Activated CD8-positive, alpha-beta memory T cell treated with anti-CD3 and anti-CD28 coated beads, Interleukin-2, amount 50 U/mL, for 4 hours (primary cell): ENCODE measurements around the gene GCNT2.
"Not testable (repeated sequence)": the region's sequence is repeated elsewhere in the genome, so short reads cannot be mapped to it uniquely, and the experiment has no call there.

Source experiments
- DNase-seq: peaks from one replicate; pipeline ENCODE4 v3.0.0-alpha.2; 2020

The GCNT2 gene

DNA sequence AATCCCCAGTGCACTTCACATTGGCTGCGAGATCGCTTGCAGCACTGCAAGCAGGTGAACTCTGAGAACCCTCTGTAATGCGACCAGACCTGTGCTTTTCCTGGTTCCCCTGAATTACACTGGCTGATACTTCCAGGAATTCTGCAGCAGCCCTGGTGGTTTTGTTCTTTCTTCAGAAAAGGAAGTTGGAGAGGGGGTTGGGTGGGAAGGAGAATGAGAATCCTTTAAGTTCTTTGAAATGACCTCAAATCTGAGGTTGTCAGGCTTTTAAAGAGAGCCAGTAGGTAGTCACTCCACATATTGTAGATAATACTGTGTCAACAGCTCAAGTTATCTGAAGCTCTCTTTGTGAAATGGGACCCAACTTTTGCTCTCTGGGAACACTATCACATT is 62.4 kb downstream of the GCNT2 start:
- DNase-seq = no peak

DNA sequence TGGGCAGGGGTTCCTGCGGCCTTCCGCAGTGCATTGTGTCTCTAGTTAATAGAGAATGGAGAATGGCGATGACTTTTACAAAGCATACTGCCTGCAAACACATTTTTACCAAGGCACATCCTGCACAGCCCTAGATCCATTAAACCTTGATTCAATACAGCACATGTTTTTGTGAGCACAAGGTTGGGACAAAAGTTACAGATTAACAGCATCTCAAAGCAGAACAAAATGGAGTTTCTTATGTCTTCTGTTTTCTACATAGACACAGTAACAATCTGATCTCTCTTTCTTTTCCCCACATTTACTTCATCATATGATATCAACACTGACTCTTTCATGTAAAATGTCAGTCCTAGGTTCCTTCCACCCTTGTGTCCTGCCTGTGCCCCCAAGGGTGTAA is 63.5 kb downstream of the GCNT2 start:
- no peak for DNase-seq

DNA sequence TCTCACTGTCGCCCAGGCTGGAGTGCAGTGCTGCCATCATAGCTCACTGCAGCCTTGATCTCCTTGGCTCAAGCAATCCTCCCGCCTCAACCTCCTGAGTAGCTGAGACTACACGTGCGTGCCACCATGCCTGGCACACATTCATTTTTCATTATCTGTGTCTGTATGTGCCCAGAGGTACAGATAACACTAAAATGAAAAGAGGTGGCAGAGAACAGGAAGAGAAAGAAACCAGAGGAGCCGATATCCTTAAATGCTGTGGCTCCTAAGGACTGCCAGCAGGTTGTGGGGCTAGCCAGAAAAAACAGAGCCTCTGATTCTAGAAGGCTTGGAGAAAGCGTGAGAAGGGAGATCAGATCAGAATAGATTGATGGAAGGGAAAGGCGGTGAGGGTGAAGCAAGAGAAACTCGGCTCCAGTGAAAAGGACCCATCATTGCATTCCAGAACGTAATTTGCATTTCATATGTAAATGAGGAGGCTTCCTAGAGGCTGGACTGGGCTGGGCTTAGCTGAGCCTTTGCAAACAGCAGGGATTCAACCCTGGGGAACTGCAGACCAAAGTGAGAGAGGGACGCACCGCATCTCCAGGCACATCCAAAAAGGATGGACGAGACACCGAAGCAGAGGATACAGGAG is 64.2 kb downstream of the GCNT2 start:
- DNase-seq = no peak

DNA sequence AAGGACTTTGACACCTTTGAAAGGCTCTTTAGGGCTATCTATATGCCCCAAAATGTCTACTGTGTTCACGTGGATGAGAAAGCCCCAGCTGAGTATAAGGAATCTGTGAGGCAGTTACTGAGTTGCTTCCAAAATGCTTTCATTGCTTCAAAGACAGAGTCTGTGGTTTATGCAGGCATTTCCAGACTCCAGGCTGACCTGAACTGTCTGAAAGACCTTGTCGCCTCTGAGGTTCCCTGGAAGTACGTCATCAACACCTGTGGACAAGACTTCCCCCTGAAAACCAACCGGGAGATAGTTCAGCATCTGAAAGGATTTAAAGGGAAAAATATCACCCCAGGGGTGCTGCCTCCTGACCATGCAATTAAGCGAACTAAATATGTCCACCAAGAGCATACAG is 65.2 kb downstream of the GCNT2 start:
- DNase-seq = no peak

DNA sequence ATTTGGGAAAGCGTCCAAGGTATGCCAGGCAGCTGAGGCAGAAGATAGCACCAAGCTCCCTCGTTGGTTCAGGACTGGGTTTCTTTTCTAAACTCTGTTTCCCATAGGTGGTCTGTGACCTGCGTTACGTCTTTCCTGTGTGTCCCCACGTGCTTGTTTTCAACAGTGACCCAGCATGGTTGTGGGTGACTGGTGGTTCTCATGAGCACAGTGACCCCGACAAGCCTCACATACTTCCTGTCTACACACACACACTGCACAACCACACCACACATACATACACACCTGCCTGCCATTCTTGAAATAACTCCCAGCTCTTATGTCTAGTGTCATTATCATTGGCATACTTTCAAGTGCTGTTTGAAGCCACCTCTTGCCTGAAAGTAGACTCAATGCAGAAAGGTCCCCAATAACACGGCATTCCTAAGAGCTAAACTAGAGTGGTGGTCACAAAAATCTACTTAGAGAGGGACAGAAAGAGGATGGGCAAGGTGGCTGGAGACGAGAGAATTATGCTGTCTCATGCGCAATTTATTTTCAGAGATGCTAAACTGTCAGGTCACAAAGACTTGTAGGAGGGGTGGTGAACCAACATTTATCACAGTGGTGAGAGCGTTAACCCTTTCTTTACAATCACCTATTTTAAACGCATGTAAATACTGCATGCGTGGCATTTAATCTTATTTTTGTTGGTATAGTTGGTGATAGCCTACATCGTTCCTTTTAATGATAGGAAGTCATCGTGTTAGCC is 66.7 kb downstream of the GCNT2 start:
- no peak for DNase-seq

DNA sequence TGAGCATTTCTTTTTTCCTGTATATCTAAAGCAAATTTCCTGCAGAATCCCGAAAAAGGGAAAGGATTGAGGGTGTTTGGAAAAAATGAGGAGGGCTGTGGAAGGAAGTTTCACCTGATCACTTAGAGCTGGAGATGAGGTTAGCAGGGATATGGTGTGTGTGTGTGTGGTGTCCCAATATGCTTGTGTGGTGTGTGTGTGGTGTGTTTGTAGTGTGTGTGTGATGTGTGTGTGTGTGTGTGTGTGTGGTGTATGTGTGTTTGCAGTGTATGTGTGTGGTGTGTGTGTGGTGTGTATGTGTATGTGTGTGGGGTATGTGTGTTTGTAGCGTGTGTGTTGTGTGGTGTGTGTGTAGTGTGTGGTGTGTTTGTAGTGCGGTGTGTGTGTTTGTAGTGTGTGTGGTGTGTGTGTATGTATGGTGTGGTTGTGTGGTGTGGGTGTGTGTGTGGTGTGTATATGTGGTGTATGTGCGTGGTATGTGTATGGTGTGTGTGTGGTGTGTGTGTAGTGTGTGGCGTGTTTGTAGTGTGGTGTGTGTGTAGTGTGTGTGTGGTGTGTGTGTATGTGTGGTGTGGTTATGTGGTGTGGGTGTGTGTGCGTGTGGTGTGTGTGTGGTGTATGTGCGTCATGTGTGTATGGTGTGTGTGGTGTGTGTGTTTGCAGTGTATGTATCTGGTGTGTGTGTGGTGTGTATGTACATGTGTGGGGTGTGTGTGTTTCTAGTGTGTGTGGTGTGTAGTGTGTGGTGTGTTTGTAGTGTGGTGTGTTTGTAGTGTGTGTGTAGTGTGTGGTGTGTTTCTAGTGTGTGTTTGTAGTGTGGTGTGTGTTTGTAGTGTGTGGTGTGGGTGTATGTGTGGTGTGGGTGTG is 67.6 kb downstream of the GCNT2 start:
- DNase-seq = no peak

DNA sequence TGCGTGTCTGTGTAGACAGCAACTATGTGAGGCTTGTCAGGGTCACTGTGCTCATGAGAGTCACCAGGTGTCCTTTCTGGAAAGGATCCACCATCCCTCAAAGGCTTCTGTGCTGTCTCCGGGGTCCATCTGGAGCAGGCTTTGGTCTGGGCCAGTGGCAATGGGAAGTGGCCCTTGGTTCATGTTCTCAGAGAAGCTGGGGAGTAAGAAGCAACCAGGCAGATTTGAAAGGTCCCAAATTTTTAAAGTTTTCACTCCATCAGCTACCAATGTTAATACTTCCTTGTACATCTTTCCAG is 68.2 kb downstream of the GCNT2 start:
- no peak for DNase-seq

DNA sequence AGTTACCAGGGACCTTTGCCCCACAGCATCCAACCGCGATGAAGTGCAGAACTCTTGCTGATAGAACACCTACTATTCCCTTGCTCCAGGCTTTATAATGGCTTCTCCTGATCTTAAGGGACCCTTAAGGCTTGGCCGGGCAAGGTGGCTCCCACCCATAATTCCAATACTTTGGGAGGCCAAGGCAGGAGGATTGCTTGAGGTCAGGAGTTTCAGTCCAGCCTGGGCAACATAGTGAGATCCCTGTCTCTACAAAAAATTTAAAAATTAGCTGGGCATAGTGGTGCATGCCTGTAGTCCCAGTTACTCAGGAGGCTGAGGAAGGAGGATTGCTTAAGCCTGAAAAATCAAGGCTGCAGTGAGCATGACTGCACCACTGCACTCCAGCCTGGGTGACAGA is 68.8 kb downstream of the GCNT2 start:
- DNase-seq = no peak

DNA sequence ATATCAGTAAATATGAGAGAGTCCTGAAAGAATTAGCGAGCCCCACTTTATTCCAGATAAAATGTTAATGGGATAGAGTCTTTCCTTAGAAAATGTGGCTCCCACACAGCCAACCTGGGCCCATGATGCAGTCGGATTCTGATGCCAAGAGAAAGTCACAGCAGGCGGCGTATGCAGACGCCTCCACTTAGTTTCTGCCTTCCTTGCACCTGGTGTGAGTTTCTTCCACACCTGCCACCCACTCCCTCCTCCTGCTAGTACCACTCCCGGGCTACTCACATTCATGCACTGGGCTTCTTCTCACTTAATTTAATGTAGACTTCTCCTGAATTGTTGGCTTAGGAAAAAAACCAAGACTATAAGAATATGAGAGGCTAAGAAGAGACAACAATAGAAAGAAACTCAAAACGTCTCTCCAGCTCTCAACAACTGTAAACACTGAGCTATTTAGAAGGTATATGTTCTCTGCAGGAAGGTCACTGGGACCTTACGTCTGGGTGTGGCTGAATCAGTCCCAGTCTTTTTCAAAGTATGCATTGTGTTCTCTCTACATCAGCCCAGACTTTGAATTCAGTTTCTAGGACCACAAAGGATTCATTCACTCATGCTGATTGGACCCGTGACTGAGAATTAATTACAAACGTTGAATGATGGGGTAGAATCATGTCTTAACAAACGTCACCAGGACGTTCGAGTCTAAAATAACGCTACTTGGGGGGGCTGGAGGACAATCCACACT is 70.4 kb downstream of the GCNT2 start:
- DNase-seq = no peak

DNA sequence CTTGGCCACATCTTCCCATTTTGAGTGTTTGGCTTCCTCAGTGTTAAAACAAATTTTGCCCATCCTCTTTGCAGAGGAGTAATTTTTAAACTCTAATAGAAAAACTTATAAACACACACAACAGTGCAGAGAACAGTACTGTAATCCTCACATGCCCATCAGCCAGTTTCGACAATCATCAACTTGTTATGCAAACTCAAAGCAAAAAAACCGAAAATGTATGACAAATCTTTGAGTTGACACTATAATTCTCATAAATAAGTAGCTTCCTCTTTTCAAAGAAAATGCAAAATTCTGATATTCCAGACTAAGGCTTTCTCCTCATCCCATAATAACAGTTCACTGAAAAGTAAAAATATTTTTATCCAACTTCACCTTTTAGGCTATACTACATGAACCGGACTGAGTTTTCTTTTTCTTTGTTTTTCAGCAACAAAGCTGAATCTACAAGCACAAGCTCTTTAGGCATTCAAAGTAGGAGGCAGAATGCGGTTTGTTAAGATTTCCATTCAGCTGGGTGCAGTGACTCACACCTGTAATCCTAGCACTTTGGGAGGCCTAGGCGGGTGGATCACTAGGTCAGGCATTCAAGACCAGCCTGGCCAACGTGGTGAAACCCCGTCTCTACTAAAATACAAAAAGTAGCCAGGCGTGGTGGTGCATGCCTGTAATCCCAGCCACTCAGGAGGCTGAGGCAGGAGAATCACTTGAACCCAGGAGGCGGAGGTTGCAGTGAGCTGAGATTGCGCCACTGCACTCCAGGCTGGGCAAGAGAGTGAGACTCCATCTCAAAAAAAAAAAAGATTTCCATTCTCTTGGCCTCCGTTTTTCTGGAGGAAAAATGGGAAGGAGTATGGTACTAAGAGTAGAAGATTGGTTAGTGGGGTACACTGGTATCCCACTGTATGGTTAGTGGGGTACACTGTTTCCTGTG is 74.8 kb downstream of the GCNT2 start:
- DNase-seq = no peak

DNA sequence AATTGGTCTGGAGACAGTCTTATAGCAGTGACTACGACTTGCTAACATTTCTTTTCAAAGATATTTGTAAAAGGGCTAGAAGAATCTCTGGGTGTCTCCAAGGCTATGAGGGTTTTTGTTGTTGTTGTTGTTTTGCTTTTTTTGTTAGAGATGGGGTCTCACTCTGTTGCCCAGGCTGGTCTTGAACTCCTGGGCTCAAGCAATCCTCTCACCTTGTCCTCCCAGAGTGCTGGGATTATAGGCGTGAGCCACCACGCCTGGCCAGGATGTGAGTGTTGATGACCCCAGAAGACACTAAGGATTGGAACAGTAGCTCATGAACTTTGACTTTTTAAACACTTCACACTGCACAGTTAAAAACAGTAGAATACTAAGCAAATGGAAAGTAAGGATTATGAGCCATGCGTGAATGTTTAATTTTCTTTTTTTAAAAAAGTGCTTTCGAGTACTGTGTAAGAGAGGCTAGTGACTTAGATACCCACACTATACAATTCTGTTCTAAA is 76.4 kb downstream of the GCNT2 start:
- DNase-seq = no peak

DNA sequence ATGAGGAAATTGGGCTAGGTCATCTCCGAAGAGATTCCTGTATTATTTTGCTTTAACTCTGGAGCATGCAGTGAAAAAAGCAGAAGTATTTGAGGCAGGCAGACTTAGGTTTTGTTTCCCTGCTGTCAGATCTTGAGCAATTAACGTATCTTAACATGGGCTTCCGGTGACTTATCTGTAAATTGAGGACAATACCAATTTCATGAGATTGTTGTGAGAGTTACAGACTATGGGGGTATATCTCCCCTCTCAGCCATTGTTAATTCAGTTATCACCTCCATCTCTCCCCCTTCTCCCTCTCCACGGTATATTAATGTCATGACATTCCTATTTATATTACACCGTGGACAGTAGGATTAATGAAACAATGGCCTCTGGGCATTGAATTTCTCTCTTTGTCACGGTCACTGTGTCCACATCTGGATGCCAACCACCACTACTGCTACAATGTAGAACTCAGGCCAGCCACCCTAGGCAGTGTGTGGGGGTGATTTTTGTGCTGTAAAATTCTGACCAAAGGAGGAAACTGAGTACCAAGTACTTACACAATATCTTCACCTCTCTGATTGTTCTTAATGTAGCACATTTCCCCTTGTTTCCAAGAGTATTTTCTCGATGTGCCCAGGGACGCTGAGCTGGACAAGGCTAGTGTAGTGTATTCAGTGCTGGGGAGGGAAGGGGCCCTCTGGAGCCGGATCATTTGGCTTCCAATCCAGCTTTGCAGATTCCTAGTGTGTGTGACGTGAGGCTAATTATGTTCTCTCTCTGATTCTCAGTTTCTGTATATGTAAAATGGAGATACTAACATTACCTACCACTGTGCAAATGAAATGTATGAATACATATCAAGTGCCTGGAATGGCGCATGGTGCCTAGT is 77.2 kb downstream of the GCNT2 start:
- no peak for DNase-seq

DNA sequence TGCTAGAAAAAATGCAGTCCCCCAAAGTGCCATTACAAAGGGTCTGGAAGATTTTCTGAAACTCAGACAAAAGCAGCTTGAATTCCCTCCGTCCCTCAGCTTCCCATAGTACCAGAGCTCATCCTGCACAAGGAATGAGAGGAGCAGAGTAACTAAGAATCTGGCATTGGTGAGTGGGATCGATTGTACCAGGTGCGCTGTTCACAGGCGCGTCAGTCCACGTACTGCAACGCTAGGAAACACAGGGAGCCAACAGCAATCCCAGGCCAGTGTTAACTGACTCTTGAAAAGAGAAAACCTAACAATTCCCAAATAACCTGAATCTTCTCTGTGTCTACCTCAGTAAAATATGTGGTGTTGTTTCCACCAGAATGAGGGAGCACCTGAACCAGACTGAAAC is 77.9 kb downstream of the GCNT2 start:
- no peak for DNase-seq

DNA sequence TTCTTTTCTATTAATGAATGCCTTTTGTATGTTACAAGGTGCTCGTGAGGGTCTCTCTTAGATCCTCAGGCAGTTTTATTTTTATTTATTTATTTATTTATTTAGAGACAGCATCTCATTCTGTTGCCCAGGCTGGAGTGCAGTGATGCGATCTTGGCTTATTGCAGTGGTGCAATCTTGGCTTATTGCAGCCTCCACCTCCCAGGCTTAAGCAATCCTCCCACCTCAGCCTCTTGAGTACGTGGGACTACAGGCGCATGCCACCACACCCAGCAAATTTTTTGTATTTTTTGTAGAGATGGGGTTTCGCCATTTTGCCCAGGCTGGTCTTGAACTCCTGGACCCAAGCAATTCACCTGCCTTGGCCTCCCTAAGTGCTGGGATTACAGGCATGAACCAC is 79.5 kb downstream of the GCNT2 start:
- DNase-seq = not testable (repeated sequence)

DNA sequence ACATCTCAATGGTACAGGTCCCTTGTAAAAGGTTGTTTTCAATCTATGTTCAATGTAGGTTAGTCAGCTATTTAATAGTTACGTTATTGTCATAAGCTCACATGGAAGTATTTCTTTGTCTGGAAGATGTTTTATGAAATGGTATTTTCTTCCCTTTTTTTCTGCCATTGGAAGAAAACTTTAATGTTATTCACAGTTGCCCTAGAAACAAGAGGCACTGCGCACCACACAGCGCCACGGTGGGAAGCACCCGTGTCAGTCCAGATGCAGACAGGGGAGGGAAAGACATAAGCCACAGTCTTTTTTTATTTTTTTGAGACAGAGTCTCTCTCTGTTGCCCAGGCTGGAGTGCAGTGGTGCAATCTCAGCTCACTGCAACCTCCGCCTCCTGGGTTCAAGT is 82.1 kb downstream of the GCNT2 start:
- no peak for DNase-seq

DNA sequence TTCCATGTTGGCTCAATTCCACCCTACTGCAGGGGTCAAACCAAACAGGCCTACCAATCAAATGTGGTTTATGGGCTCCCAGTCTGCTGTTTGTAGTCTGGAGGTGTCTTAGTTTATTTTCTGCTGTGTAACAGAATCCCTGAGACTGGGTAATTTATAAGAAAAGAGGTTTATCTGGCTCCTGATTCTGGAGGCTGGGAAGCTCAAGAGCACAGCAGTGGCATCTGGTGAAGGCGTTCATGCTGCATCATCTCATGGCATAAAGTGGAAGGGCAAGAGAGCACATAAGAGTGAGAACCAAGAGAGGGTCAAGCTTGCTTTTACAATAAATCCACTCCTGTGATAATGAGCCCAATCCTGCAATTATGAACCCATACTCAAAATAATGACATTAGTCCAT is 87.9 kb downstream of the GCNT2 start:
- DNase-seq = no peak

DNA sequence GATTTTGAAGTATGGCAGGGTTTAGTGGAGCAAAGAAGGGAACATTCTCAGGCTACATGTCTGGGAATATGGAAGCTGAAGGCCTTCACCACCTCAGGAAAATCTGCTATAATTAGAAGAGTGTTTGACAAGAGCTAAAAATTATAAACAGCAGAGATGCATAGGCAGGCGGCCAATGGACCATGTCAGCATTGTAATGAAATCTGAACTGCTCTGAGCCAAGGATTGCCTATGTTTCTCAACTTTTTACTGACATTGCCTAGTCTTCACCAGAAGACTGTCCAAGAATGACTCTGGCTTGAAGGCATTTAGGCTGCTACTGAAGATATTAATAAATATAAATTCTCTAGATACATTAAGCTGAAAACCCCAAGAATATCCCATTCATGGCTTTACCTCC is 89.1 kb downstream of the GCNT2 start:
- DNase-seq = no peak

DNA sequence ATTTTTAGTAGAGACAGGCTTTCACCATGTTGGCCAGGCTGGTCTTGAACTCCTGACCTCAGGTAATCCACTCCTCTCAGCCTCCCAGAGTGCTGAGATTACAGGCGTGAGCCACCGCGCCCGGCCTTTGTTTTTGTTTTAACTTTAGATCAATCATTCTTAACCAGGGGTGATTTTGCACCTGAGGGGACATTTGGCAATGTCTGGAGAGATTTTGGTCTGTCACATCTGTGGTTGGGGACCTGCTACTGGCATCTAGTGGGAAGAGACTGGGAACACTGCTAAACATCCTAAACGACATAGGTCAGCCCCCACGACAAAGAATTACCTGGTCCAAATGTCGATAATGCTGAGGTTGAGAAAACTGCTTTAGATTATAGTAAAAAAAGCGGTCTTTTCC is 91.0 kb downstream of the GCNT2 start:
- DNase-seq = no peak

DNA sequence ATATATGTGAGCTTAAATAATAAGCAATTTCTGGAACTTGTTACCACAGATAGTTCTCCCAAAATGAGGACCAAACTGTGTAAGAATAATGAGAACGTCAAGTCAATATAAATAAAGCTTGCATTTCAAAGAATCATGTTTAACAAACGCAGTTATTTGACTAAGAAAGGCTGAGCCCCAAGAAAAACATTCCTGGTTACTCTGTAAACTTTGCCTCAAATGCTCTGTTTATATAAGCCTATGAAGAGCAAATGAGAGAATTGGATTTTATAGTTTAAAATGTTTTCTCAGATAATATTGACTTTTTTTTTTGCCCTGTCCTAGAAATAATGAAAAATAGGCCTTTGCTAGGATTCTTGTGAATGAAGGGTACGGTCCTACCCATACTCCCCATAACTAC is 91.9 kb downstream of the GCNT2 start:
- no peak for DNase-seq

DNA sequence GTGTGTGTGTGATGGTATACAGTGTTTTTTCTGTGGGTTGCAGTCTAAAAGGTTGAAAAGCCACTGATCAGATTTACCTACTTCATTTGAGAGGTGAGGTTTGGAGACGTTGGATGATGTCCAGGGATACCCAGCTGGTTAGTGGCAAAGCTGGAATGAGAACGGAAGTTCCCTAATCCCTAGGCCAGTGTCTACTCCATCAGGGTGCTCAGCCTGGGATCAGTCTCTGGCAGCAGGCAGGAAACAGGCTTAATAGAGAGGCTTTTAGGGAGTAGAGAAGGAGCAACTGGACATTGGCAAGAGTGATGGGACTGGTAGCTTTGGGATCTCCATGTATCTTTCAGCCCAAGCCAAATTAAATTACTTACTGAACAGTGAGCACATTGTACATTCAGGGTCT is 92.6 kb downstream of the GCNT2 start:
- DNase-seq = no peak

DNA sequence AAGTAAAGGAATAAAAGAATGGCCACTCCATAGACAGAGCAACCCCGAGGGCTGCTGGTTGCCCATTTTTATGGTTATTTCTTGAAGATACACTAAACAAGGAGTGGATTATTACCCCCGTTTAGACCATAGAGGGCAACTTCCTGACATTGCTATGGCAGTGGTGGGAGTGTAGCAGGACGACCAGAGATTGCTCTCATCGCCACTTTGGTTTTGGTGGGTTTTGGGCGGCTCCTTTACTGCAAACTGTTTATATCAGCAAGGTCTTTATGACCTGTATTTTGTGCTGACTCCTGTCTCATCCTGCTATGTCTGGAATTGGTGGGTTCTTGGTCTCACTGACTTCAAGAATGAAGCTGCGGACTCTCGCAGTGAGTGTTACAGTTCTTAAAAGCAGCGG is 94.5 kb downstream of the GCNT2 start:
- no peak for DNase-seq
